T-helper 17 cell (primary cell): ENCODE results near the gene ANKUB1. TPM values are rescaled to one million over a fixed set of nuclear protein-coding genes. Genes with fewer than 3 reads are reported as not detected.

Experiments
- ATAC-seq: fragments of 150-1000 bp; cut with Tn5 transposase; 2 replicates; pipeline ENCODE4 v1.10.0; 2021; ENCODE audit warnings: mild to moderate bottlenecking, moderate library complexity
- DNase-seq, 3 donors: peaks; one replicate each; pipeline versions ENCODE4 v3.0.0 to v3.0.0-alpha.2; 2020 to 2021
- H3K9me3 ChIP-seq: one replicate; pipeline ENCODE4 v1.7.0; 2013; ENCODE audit warnings: low read length, mild to moderate bottlenecking; ENCODE audit not compliant: control insufficient read depth, poor library complexity, severe bottlenecking
- H3K27ac Mint-ChIP-seq: one replicate; pipeline ENCODE4 v1.8.0; 2022; ENCODE audit warnings: mild to moderate bottlenecking, moderate library complexity, mixed read lengths
- H3K27me3 Mint-ChIP-seq: one replicate; pipeline ENCODE4 v1.8.0; 2022; ENCODE audit warnings: mixed read lengths
- H3K36me3 Mint-ChIP-seq: one replicate; pipeline ENCODE4 v1.8.0; 2022; ENCODE audit warnings: low read depth, mixed read lengths
- H3K4me1 Mint-ChIP-seq: one replicate; pipeline ENCODE4 v1.8.0; 2022; ENCODE audit warnings: mild to moderate bottlenecking, mixed read lengths
- H3K4me3 Mint-ChIP-seq: one replicate; pipeline ENCODE4 v1.8.0; 2022; ENCODE audit warnings: mild to moderate bottlenecking, moderate library complexity, mixed read lengths
- total RNA-seq, 4 donors: library from RNA in 2 of 4; stranded (reverse) in 2 of 4; gene quantifications; one replicate each; pipeline ENCODE4 v1.2.3 and lab custom pipeline; 2022 to 2026

Gene ANKUB1
- total RNA-seq, 2 donors from 2014 or later = not detected

- Mint-ChIP-seq H3K4me1 (peaks cover 59% of the 10 kb centered on the region), H3K27me3 (no peaks in the 10 kb centered on the region), H3K27ac (peak overlapping the region; percentile 79), H3K4me3 (no peak overlapping the region), H3K36me3 (no peaks in the 10 kb centered on the region)
- ATAC-seq = no peak
- DNase-seq = no peak
- no peaks in the 10 kb centered on the region for H3K9me3 ChIP-seq
Observed at GRCh38 chr3:149816311-149816710, 24.0 kb upstream of the ANKUB1 start.

- H3K27me3 Mint-ChIP-seq = no peaks in the 10 kb centered on the region
- DNase-seq (no peak), ATAC-seq (no peak)
- no peak overlapping the region for H3K27ac Mint-ChIP-seq
- peaks cover 57% of the 10 kb centered on the region for H3K4me1 Mint-ChIP-seq
- H3K4me3 Mint-ChIP-seq = no peak overlapping the region
- H3K9me3 ChIP-seq = no peaks in the 10 kb centered on the region
- no peaks in the 10 kb centered on the region for H3K36me3 Mint-ChIP-seq
Observed at GRCh38 chr3:149815728-149816127, 23.4 kb upstream of the ANKUB1 start.

- ATAC-seq (no peak), DNase-seq (no peak)
- H3K36me3 Mint-ChIP-seq = no peaks in the 10 kb centered on the region
- H3K9me3 ChIP-seq = no peaks in the 10 kb centered on the region
- H3K4me1 Mint-ChIP-seq = peaks cover 57% of the 10 kb centered on the region
- H3K4me3 Mint-ChIP-seq = peak overlapping the region; percentile 39
- H3K27me3 Mint-ChIP-seq = no peaks in the 10 kb centered on the region
- H3K27ac Mint-ChIP-seq = no peak overlapping the region
Observed at GRCh38 chr3:149815321-149815720, 23.0 kb upstream of the ANKUB1 start.

- no peaks in the 10 kb centered on the region for H3K9me3 ChIP-seq
- Mint-ChIP-seq H3K27me3 (no peaks in the 10 kb centered on the region), H3K4me3 (peak overlapping the region; percentile 98), H3K27ac (peak overlapping the region; percentile 94), H3K36me3 (no peaks in the 10 kb centered on the region), H3K4me1 (peaks cover 46% of the 10 kb centered on the region)
- DNase-seq = no peak
- ATAC-seq = peak; percentile 23
Observed at GRCh38 chr3:149813367-149814281, 21.3 kb upstream of the ANKUB1 start.

GRCh38 chr3:149812606-149813366 is 20.4 kb upstream of the ANKUB1 start, which contains the start of gene RNF13:
RNF13 (plus strand) TSS chr3:149813215; CDS start chr3:149846027, 32,812 bp downstream.
- H3K36me3 Mint-ChIP-seq = no peaks in the 10 kb centered on the region
- ATAC-seq (peak; percentile 96), DNase-seq (peak; percentile 86 to 89 (median 87))
- no peaks in the 10 kb centered on the region for H3K9me3 ChIP-seq
- H3K27me3 Mint-ChIP-seq = no peaks in the 10 kb centered on the region
- peaks cover 44% of the 10 kb centered on the region for H3K4me1 Mint-ChIP-seq
- peak within 1 kb of the TSS; percentile 94 for H3K27ac Mint-ChIP-seq
- peak within 1 kb of the TSS; percentile 98 for H3K4me3 Mint-ChIP-seq

GRCh38 chr3:149812165-149812605 is 19.8 kb upstream of the ANKUB1 start:
- H3K9me3 ChIP-seq = no peaks in the 10 kb centered on the region
- peak overlapping the region; percentile 98 for H3K4me3 Mint-ChIP-seq
- H3K36me3 Mint-ChIP-seq = no peaks in the 10 kb centered on the region
- no peak for ATAC-seq
- no peak for DNase-seq
- peak overlapping the region; percentile 94 for H3K27ac Mint-ChIP-seq
- H3K4me1 Mint-ChIP-seq = peaks cover 41% of the 10 kb centered on the region
- H3K27me3 Mint-ChIP-seq = peaks cover 2% of the 10 kb centered on the region

GRCh38 chr3:149810846-149811245 is 18.5 kb upstream of the ANKUB1 start:
- no peak overlapping the region for H3K4me3 Mint-ChIP-seq
- H3K27ac Mint-ChIP-seq = no peak overlapping the region
- ATAC-seq = no peak
- H3K27me3 Mint-ChIP-seq = peaks cover 15% of the 10 kb centered on the region
- H3K36me3 Mint-ChIP-seq = peaks cover 3% of the 10 kb centered on the region
- H3K9me3 ChIP-seq = no peaks in the 10 kb centered on the region
- no peak for DNase-seq
- H3K4me1 Mint-ChIP-seq = peaks cover 34% of the 10 kb centered on the region

- Mint-ChIP-seq H3K27me3 (peaks cover 17% of the 10 kb centered on the region), H3K4me3 (no peak overlapping the region), H3K36me3 (peaks cover 3% of the 10 kb centered on the region), H3K4me1 (peaks cover 25% of the 10 kb centered on the region), H3K27ac (no peak overlapping the region)
- H3K9me3 ChIP-seq = no peaks in the 10 kb centered on the region
- ATAC-seq (no peak), DNase-seq (no peak)
Observed at GRCh38 chr3:149809699-149810098, 17.3 kb upstream of the ANKUB1 start.

- Mint-ChIP-seq H3K27ac (no peak overlapping the region), H3K4me1 (peaks cover 15% of the 10 kb centered on the region), H3K27me3 (peaks cover 17% of the 10 kb centered on the region), H3K4me3 (peak overlapping the region; percentile 9), H3K36me3 (peaks cover 3% of the 10 kb centered on the region)
- ATAC-seq = no peak
- peak; percentile 15 to 29 (median 18) for DNase-seq
- no peaks in the 10 kb centered on the region for H3K9me3 ChIP-seq
Observed at GRCh38 chr3:149808209-149808829, 16.0 kb upstream of the ANKUB1 start.

- no peak for ATAC-seq
- no peak overlapping the region for H3K4me3 Mint-ChIP-seq
- peaks cover 3% of the 10 kb centered on the region for H3K36me3 Mint-ChIP-seq
- H3K27me3 Mint-ChIP-seq = peaks cover 17% of the 10 kb centered on the region
- no peak for DNase-seq
- H3K27ac Mint-ChIP-seq = peak overlapping the region; percentile 41
- no peaks in the 10 kb centered on the region for H3K9me3 ChIP-seq
- peaks cover 8% of the 10 kb centered on the region for H3K4me1 Mint-ChIP-seq
Observed at GRCh38 chr3:149806171-149806778, 13.9 kb upstream of the ANKUB1 start.

- peaks cover 3% of the 10 kb centered on the region for H3K36me3 Mint-ChIP-seq
- ATAC-seq (no peak), DNase-seq (no peak)
- H3K4me1 Mint-ChIP-seq = peaks cover 4% of the 10 kb centered on the region
- H3K9me3 ChIP-seq = no peaks in the 10 kb centered on the region
- no peak overlapping the region for H3K4me3 Mint-ChIP-seq
- no peak overlapping the region for H3K27ac Mint-ChIP-seq
- peaks cover 18% of the 10 kb centered on the region for H3K27me3 Mint-ChIP-seq
Observed at GRCh38 chr3:149801639-149802038, 9.3 kb upstream of the ANKUB1 start.

- Mint-ChIP-seq H3K27ac (no peak overlapping the region), H3K27me3 (peaks cover 16% of the 10 kb centered on the region)
- ATAC-seq = no peak
Observed at GRCh38 chr3:149801195-149801594, 8.8 kb upstream of the ANKUB1 start.

More at GRCh38 chr3:149801195-149801594, 8.8 kb upstream of the ANKUB1 start:
- H3K4me1 Mint-ChIP-seq = no peaks in the 10 kb centered on the region
- no peak overlapping the region for H3K4me3 Mint-ChIP-seq
- no peaks in the 10 kb centered on the region for H3K9me3 ChIP-seq
- H3K36me3 Mint-ChIP-seq = no peaks in the 10 kb centered on the region
- no peak for DNase-seq
